Measurements from ENCODE around the gene COX7A2. TPM values are rescaled to one million over a fixed set of nuclear protein-coding genes. Genes with fewer than 3 reads are reported as not detected.

The COX7A2 gene
- total and polyA plus RNA-seq, 2 of the 13 experiments (the other 11 are each of a cell fraction or from before 2014, with no cell fraction given): 407 to 556 TPM

GRCh38 chr6:75208298-75209183 lies 35.1 kb downstream of the COX7A2 start (continued):
- no peak for TF ChIP-seq NBN (conservative IDR thresholded peaks at IDR 0.05)
- TF ChIP-seq ELF3 (CRISPR knock-in tag; IDR thresholded peaks at IDR 0.05): no peak
- TF ChIP-seq HOMEZ (CRISPR knock-in tag; IDR thresholded peaks at IDR 0.05; ENCODE audit: low read depth): no peak
- TF ChIP-seq TFDP1 (CRISPR knock-in tag; IDR thresholded peaks at IDR 0.05; ENCODE audit: borderline replicate concordance): no peak
- no peak for TF ChIP-seq PRMT3 (CRISPR knock-in tag; IDR thresholded peaks at IDR 0.05; ENCODE audit: borderline replicate concordance, low read depth)
- no peak for TF ChIP-seq ZNF878 (CRISPR knock-in tag; IDR thresholded peaks at IDR 0.05)
- 0 out of 4 replicates have a peak, but pooled peaks of 1 of the 2 experiments have one; percentile 34 for TF ChIP-seq KLF16 (CRISPR knock-in tag; IDR thresholded peaks at IDR 0.05)
- no peak for TF ChIP-seq RFX1 (IDR thresholded peaks at IDR 0.05)
- 0 out of 2 replicates have a peak, but pooled peaks have one; percentile 33 for TF ChIP-seq KAT8 (CRISPR knock-in tag; IDR thresholded peaks at IDR 0.05)
- TF ChIP-seq ZBTB34 (CRISPR knock-in tag; IDR thresholded peaks at IDR 0.05): no peak
- TF ChIP-seq, protein P1, sequence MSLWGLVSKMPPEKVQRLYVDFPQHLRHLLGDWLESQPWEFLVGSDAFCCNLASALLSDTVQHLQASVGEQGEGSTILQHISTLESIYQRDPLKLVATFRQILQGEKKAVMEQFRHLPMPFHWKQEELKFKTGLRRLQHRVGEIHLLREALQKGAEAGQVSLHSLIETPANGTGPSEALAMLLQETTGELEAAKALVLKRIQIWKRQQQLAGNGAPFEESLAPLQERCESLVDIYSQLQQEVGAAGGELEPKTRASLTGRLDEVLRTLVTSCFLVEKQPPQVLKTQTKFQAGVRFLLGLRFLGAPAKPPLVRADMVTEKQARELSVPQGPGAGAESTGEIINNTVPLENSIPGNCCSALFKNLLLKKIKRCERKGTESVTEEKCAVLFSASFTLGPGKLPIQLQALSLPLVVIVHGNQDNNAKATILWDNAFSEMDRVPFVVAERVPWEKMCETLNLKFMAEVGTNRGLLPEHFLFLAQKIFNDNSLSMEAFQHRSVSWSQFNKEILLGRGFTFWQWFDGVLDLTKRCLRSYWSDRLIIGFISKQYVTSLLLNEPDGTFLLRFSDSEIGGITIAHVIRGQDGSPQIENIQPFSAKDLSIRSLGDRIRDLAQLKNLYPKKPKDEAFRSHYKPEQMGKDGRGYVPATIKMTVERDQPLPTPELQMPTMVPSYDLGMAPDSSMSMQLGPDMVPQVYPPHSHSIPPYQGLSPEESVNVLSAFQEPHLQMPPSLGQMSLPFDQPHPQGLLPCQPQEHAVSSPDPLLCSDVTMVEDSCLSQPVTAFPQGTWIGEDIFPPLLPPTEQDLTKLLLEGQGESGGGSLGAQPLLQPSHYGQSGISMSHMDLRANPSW (CRISPR knock-in tag; IDR thresholded peaks at IDR 0.05; ENCODE audit: borderline replicate concordance): no peak
- no peak for TF ChIP-seq ZNF891 (CRISPR knock-in tag; IDR thresholded peaks at IDR 0.05)
- TF ChIP-seq, protein P2, sequence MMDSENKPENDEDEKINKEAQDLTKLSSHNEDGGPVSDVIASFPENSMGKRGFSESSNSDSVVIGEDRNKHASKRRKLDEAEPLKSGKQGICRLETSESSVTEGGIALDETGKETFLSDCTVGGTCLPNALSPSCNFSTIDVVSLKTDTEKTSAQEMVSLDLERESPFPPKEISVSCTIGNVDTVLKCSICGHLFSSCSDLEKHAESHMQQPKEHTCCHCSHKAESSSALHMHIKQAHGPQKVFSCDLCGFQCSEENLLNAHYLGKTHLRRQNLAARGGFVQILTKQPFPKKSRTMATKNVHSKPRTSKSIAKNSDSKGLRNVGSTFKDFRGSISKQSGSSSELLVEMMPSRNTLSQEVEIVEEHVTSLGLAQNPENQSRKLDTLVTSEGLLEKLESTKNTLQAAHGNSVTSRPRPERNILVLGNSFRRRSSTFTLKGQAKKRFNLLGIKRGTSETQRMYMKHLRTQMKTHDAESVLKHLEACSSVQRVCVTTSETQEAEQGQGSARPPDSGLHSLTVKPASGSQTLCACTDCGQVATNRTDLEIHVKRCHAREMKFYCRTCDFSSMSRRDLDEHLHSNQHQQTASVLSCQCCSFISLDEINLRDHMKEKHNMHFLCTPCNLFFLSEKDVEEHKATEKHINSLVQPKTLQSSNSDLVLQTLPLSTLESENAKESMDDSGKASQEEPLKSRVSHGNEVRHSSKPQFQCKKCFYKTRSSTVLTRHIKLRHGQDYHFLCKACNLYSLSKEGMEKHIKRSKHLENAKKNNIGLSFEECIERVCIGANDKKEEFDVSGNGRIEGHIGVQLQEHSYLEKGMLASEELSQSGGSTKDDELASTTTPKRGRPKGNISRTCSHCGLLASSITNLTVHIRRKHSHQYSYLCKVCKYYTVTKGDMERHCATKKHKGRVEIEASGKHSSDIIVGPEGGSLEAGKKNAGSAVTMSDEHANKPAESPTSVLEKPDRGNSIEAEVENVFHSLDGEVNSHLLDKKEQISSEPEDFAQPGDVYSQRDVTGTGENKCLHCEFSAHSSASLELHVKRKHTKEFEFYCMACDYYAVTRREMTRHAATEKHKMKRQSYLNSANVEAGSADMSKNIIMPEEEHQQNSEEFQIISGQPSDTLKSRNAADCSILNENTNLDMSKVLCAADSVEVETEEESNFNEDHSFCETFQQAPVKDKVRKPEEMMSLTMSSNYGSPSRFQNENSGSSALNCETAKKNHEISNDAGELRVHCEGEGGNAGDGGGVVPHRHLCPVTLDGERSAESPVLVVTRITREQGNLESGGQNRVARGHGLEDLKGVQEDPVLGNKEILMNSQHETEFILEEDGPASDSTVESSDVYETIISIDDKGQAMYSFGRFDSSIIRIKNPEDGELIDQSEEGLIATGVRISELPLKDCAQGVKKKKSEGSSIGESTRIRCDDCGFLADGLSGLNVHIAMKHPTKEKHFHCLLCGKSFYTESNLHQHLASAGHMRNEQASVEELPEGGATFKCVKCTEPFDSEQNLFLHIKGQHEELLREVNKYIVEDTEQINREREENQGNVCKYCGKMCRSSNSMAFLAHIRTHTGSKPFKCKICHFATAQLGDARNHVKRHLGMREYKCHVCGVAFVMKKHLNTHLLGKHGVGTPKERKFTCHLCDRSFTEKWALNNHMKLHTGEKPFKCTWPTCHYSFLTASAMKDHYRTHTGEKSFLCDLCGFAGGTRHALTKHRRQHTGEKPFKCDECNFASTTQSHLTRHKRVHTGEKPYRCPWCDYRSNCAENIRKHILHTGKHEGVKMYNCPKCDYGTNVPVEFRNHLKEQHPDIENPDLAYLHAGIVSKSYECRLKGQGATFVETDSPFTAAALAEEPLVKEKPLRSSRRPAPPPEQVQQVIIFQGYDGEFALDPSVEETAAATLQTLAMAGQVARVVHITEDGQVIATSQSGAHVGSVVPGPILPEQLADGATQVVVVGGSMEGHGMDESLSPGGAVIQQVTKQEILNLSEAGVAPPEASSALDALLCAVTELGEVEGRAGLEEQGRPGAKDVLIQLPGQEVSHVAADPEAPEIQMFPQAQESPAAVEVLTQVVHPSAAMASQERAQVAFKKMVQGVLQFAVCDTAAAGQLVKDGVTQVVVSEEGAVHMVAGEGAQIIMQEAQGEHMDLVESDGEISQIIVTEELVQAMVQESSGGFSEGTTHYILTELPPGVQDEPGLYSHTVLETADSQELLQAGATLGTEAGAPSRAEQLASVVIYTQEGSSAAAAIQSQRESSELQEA (CRISPR knock-in tag; IDR thresholded peaks at IDR 0.05; ENCODE audit: not compliant biosample characterization): no peak

Measured in HepG2 (cell line).